Neural progenitor cell (in vitro differentiated cells): ENCODE measurements around the gene BFSP2. TPM values are rescaled to one million over a fixed set of nuclear protein-coding genes. Genes with fewer than 3 reads are reported as not detected.

Experiments used
- DNase-seq: peaks from one replicate; pipeline ENCODE4 v3.0.0-alpha.2; 2016; ENCODE audit warnings: low spot score
- H2AFZ ChIP-seq: fragments of 200-600 bp; sonication (generic); replicated peaks from 2 replicates; pipeline ENCODE4 v1.6.1; 2016; ENCODE audit warnings: antibody characterized with exemption
- H3F3A ChIP-seq: fragments of 200-600 bp; sonication (generic); 2 replicates; pipeline ENCODE4 v1.6.1; 2016; ENCODE audit warnings: antibody characterized with exemption, low read depth
- H3K27ac ChIP-seq: fragments of 200-600 bp; sonication (generic); 2 replicates; pipeline ENCODE4 v1.5.1; 2016; ENCODE audit warnings: mild to moderate bottlenecking
- H3K27me3 ChIP-seq: fragments of 200-600 bp; sonication (generic); 2 replicates; pipeline ENCODE4 v1.6.1; 2016; ENCODE audit warnings: mild to moderate bottlenecking, moderate library complexity
- H3K36me3 ChIP-seq: fragments of 200-600 bp; sonication (generic); 2 replicates; pipeline ENCODE4 v1.5.1; 2016
- H3K4me1 ChIP-seq: fragments of 200-600 bp; sonication (generic); 2 replicates; pipeline ENCODE4 v1.6.1; 2016; ENCODE audit warnings: mixed run types
- H3K4me2 ChIP-seq: fragments of 200-600 bp; sonication (generic); 2 replicates; pipeline ENCODE4 v1.6.1; 2016
- H3K4me3 ChIP-seq: fragments of 200-600 bp; sonication (generic); 2 replicates; pipeline ENCODE4 v1.5.1; 2016
- H3K79me2 ChIP-seq: fragments of 200-600 bp; sonication (generic); 2 replicates; pipeline ENCODE4 v1.6.1; 2016; ENCODE audit warnings: low read depth
- H3K9ac ChIP-seq: fragments of 200-600 bp; sonication (generic); 2 replicates; pipeline ENCODE4 v1.6.1; 2016
- H3K9me3 ChIP-seq: fragments of 200-600 bp; sonication (generic); 2 replicates; pipeline ENCODE4 v1.5.1; 2016; ENCODE audit warnings: low read depth
- H4K20me1 ChIP-seq: fragments of 200-600 bp; sonication (generic); 2 replicates; pipeline ENCODE4 v1.6.1; 2016; ENCODE audit warnings: low read depth
- H3K27ac Mint-ChIP-seq: 3 replicates; pipeline ENCODE4 v1.8.0; 2021; ENCODE audit warnings: mixed read lengths
- H3K27me3 Mint-ChIP-seq: 2 replicates; pipeline ENCODE4 v1.8.0; 2022; ENCODE audit warnings: low read depth, mild to moderate bottlenecking, inconsistent platforms, moderate library complexity, mixed read lengths; ENCODE audit not compliant: insufficient read depth
- H3K36me3 Mint-ChIP-seq: 3 replicates; pipeline ENCODE4 v1.8.0; 2021; ENCODE audit warnings: mixed read lengths
- H3K4me1 Mint-ChIP-seq: 3 replicates; pipeline ENCODE4 v1.8.0; 2021; ENCODE audit warnings: mixed read lengths
- H3K4me3 Mint-ChIP-seq: 3 replicates; pipeline ENCODE4 v1.8.0; 2021; ENCODE audit warnings: mild to moderate bottlenecking, moderate library complexity, mixed read lengths
- H3K9me3 Mint-ChIP-seq: 3 replicates; pipeline ENCODE4 v1.8.0; 2020; ENCODE audit warnings: mixed read lengths
- CTCF ChIP-seq: fragments of 200-600 bp; sonication (generic); IDR thresholded peaks from 2 replicates; pipeline ENCODE4 v1.5.1; 2017; ENCODE audit warnings: antibody characterized with exemption, mild to moderate bottlenecking
- EZH2 ChIP-seq: fragments of 200-600 bp; sonication (generic); IDR thresholded peaks from 2 replicates; pipeline ENCODE4 v1.6.1; 2017; ENCODE audit warnings: antibody characterized with exemption, mild to moderate bottlenecking, moderate library complexity
- EZH2phosphoT487 ChIP-seq: fragments of 200-600 bp; sonication (generic); IDR thresholded peaks from 2 replicates; pipeline ENCODE4 v1.6.1; 2017; ENCODE audit warnings: antibody characterized with exemption
- total RNA-seq: library from RNA; depleted of rRNA; stranded (reverse); fragments of >200 nt; gene quantifications from 2 replicates; pipeline ENCODE4 v1.2.3, GENCODE V29; 2015; ENCODE audit warnings: low replicate concordance

Gene BFSP2
- total RNA-seq, 1 donor from 2014 or later = not detected

- Histone ChIP-seq H3K36me3 (no peaks in the 10 kb centered on the region), H3K4me2 (no peak overlapping the region), H4K20me1 (no peaks in the 10 kb centered on the region), H3K27ac (no peak overlapping the region), H3K9ac (no peak overlapping the region), H3F3A (no peaks in the 10 kb centered on the region), H3K4me1 (no peaks in the 10 kb centered on the region), H3K9me3 (no peaks in the 10 kb centered on the region), H3K27me3 (no peaks in the 10 kb centered on the region), H3K79me2 (no peaks in the 10 kb centered on the region), H2AFZ (no peak overlapping the region), H3K4me3 (no peak overlapping the region)
- H3K4me3 Mint-ChIP-seq = no peak overlapping the region
- no peak for DNase-seq
- no peak overlapping the region for H3K27ac Mint-ChIP-seq
- no peaks in the 10 kb centered on the region for H3K36me3 Mint-ChIP-seq
- H3K4me1 Mint-ChIP-seq = no peaks in the 10 kb centered on the region
- TF ChIP-seq CTCF (no peak), EZH2phosphoT487 (no peak), EZH2 (no peak)
- no peaks in the 10 kb centered on the region for H3K9me3 Mint-ChIP-seq
- peaks cover 12% of the 10 kb centered on the region for H3K27me3 Mint-ChIP-seq
Observed at GRCh38 chr3:133509488-133509887, 109.6 kb downstream of the BFSP2 start.

GRCh38 chr3:133512416-133513089, 112.7 kb downstream of the BFSP2 start:
- H3K4me1 Mint-ChIP-seq = no peaks in the 10 kb centered on the region
- no peaks in the 10 kb centered on the region for H3K9me3 Mint-ChIP-seq
- H3F3A ChIP-seq = no peaks in the 10 kb centered on the region
- no peak overlapping the region for H3K4me3 ChIP-seq
- H3K9me3 ChIP-seq = no peaks in the 10 kb centered on the region
- TF ChIP-seq CTCF (no peak), EZH2phosphoT487 (no peak), EZH2 (no peak)
- H4K20me1 ChIP-seq = no peaks in the 10 kb centered on the region
- H3K27ac ChIP-seq = no peak overlapping the region
- H3K27me3 Mint-ChIP-seq = peaks cover 12% of the 10 kb centered on the region
- H3K79me2 ChIP-seq = no peaks in the 10 kb centered on the region
- H3K36me3 ChIP-seq = no peaks in the 10 kb centered on the region
- H3K4me2 ChIP-seq = no peak overlapping the region
- no peaks in the 10 kb centered on the region for H3K36me3 Mint-ChIP-seq
- no peak overlapping the region for H3K27ac Mint-ChIP-seq
- no peak overlapping the region for H3K9ac ChIP-seq
- no peak for DNase-seq
- H3K27me3 ChIP-seq = no peaks in the 10 kb centered on the region
- H3K4me3 Mint-ChIP-seq = no peak overlapping the region
- no peak overlapping the region for H2AFZ ChIP-seq
- H3K4me1 ChIP-seq = no peaks in the 10 kb centered on the region

- Histone ChIP-seq H3K36me3 (no peaks in the 10 kb centered on the region), H3K9me3 (no peaks in the 10 kb centered on the region), H3K4me1 (no peaks in the 10 kb centered on the region), H3K9ac (no peak overlapping the region), H3K27ac (no peak overlapping the region), H4K20me1 (no peaks in the 10 kb centered on the region), H3K4me2 (no peak overlapping the region), H3F3A (no peaks in the 10 kb centered on the region), H3K4me3 (no peak overlapping the region), H3K27me3 (no peaks in the 10 kb centered on the region), H3K79me2 (no peaks in the 10 kb centered on the region), H2AFZ (no peak overlapping the region)
- Mint-ChIP-seq H3K27ac (no peak overlapping the region), H3K27me3 (peaks cover 12% of the 10 kb centered on the region), H3K36me3 (no peaks in the 10 kb centered on the region), H3K4me1 (no peaks in the 10 kb centered on the region), H3K4me3 (no peak overlapping the region), H3K9me3 (no peaks in the 10 kb centered on the region)
- DNase-seq = no peak
- TF ChIP-seq CTCF (no peak), EZH2 (no peak), EZH2phosphoT487 (no peak)
Observed at GRCh38 chr3:133514418-133514817, 114.6 kb downstream of the BFSP2 start.
